NCI-H2029 (cell line): ENCODE results near the gene DLL1.
"Not testable (repeated sequence)": the region's sequence is repeated elsewhere in the genome, so short reads cannot be mapped to it uniquely, and the experiment has no call there.

Experiments
- DNase-seq: peaks from one replicate; lab custom pipeline; 2025; lab: John Stamatoyannopoulos, UW

Gene DLL1

GRCh38 chr6:170266061-170266825, 24.6 kb downstream of the DLL1 start:
- no peak for DNase-seq

- peak; percentile 81 for DNase-seq
These were observed 25.2 kb downstream of the DLL1 start for GRCh38 chr6:170265655-170266054.

GRCh38 chr6:170264644-170265043, 26.2 kb downstream of the DLL1 start:
- not testable (repeated sequence) for DNase-seq

- DNase-seq: no peak
These were observed 26.8 kb downstream of the DLL1 start for GRCh38 chr6:170264086-170264485.

GRCh38 chr6:170263410-170263809, 27.5 kb downstream of the DLL1 start:
- DNase-seq: no peak

- no peak for DNase-seq
These were observed 28.3 kb downstream of the DLL1 start for GRCh38 chr6:170262489-170263088.

- no peak for DNase-seq
These were observed 29.0 kb downstream of the DLL1 start for GRCh38 chr6:170261643-170262488.

GRCh38 chr6:170260686-170261085, 30.2 kb downstream of the DLL1 start:
- DNase-seq: peak; percentile 58

- no peak for DNase-seq
These were observed 31.6 kb downstream of the DLL1 start for GRCh38 chr6:170259278-170259677.

- no peak for DNase-seq
These were observed 32.5 kb downstream of the DLL1 start for GRCh38 chr6:170258407-170258806.

- no peak for DNase-seq
These were observed 33.5 kb downstream of the DLL1 start for GRCh38 chr6:170257376-170257775.

- DNase-seq: no peak
These were observed 34.2 kb downstream of the DLL1 start for GRCh38 chr6:170256641-170257040.

GRCh38 chr6:170255426-170256125, 35.3 kb downstream of the DLL1 start:
- DNase-seq: no peak

- DNase-seq: no peak
These were observed 36.3 kb downstream of the DLL1 start for GRCh38 chr6:170254315-170255213.

GRCh38 chr6:170253910-170254269, 37.0 kb downstream of the DLL1 start:
- DNase-seq: no peak

- no peak for DNase-seq
These were observed 37.5 kb downstream of the DLL1 start for GRCh38 chr6:170253226-170253909.

GRCh38 chr6:170251776-170252571, 38.9 kb downstream of the DLL1 start:
- DNase-seq: no peak

- DNase-seq: no peak
These were observed 39.7 kb downstream of the DLL1 start for GRCh38 chr6:170250981-170251775.

- no peak for DNase-seq
These were observed 40.4 kb downstream of the DLL1 start for GRCh38 chr6:170250455-170250854.
